Uterus (tissue), 2 donors: Measurements from ENCODE around the gene CFAP77.

Source experiments
- POLR2A ChIP-seq, 2 donors: fragments of 450-650 bp; IDR thresholded peaks; one replicate each; pipeline ENCODE4 v1.6.1; 2016; ENCODE audit warnings: antibody characterized with exemption in 2 of 2, mild to moderate bottlenecking in 1 of 2, moderate library complexity in 1 of 2
- TF ChIP-seq, protein P1 (sequence below), 4 experiments: fragments of 200-600 bp in 2 of 4; fragments of 450-650 bp in 2 of 4; sonication (generic) in 2 of 4; IDR thresholded peaks; one replicate each; pipeline ENCODE4 v1.5.1; 2016 to 2019; ENCODE audit warnings: antibody characterized with exemption in 4 of 4, mild to moderate bottlenecking in 2 of 4, moderate library complexity in 1 of 4

DNA sequence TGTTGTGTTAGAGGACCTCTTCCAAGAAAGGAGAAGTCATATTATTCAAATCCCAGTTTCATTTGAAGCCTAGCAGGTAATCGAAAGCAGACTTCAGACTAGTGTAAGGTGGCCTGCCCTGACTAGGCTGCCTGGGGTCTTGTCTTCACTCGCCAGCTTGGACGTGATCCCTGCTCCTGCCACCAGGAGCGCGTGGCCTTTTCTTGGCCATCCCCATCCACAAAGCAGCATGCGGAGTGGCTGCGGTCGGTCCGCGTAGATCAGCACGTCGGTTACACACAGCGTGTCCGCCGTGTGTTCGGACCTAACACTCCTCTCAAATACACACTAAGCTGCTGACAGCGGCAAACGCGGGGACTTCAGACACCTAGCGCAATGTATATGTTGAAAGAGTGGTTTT, 37.3 kb downstream of the CFAP77 start:
- TF ChIP-seq, protein P1, sequence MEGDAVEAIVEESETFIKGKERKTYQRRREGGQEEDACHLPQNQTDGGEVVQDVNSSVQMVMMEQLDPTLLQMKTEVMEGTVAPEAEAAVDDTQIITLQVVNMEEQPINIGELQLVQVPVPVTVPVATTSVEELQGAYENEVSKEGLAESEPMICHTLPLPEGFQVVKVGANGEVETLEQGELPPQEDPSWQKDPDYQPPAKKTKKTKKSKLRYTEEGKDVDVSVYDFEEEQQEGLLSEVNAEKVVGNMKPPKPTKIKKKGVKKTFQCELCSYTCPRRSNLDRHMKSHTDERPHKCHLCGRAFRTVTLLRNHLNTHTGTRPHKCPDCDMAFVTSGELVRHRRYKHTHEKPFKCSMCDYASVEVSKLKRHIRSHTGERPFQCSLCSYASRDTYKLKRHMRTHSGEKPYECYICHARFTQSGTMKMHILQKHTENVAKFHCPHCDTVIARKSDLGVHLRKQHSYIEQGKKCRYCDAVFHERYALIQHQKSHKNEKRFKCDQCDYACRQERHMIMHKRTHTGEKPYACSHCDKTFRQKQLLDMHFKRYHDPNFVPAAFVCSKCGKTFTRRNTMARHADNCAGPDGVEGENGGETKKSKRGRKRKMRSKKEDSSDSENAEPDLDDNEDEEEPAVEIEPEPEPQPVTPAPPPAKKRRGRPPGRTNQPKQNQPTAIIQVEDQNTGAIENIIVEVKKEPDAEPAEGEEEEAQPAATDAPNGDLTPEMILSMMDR (IDR thresholded peaks at IDR 0.05): no peak
- no peak for TF ChIP-seq POLR2A (IDR thresholded peaks at IDR 0.05)
